CD4-positive, alpha-beta T cell treated with Interferon alpha-2 for 1 hour (primary cell): ENCODE results near the gene MFSD6.

Source experiments
- DNase-seq, 2 donors: peaks; one replicate each; pipeline ENCODE4 v3.0.0-alpha.2; 2020 to 2022

The MFSD6 gene

DNA sequence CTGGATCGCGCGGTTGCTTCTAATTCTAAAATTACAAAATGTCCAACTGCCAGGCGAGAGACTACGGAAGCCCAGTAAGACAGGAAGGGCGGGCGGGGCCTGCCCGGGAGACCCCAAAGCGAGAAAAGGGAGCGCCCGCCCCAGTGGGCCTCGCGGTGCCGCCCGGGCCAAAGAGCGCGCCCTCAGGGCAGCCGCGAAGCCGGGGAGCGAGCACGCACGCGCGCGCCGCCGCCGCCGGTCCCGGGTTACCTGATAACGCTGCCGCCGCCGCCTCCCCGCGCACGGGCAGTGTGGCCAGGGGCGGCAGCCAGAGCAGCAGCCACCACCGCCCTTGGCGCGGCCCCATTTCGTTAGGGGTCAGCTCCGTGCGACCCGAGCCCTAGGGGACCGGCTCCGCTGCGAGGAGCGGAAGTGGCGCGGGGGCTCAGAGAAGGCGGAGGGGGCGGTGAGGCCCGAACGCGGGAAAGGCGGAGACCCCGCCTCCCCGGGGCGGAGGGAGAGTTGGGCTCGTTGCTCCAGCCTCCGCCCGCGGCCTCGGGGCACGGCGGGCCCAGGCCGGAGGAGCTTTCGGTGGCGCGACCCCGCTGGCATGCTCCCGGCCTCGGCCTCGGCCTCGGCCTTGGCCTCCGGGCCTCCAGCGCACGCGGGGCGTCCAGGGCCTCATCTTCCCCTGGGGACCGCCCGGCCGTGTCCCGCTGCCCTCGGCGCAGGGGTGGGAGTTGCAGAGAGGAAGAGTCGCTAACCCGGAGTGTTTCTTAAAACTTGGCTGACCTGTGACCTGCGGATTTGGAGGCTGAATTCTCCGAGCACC lies 126.4 kb downstream of the MFSD6 start, which contains the start of gene NEMP2:
Gene NEMP2, minus strand, starts transcription at position 413 of the 811 bp plus-strand sequence. Its CDS starts 67 bp downstream, at position 346.
- DNase-seq = peak; percentile 81 to 84

DNA sequence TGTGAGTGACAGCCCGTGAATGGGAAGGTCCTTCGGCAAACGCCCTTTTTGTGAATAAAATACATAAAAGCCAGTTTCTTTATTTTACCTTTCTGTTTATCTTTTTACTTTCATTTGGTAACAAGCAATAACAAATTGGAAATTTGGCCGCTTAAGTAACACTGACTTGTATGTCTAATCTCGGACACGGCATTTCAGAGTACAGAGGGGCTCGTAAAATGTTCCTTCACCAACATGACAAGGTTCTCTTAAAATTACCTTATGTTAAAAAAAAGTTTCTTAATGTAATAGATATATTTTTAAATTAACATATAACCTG lies 126.9 kb downstream of the MFSD6 start:
- no peak for DNase-seq

DNA sequence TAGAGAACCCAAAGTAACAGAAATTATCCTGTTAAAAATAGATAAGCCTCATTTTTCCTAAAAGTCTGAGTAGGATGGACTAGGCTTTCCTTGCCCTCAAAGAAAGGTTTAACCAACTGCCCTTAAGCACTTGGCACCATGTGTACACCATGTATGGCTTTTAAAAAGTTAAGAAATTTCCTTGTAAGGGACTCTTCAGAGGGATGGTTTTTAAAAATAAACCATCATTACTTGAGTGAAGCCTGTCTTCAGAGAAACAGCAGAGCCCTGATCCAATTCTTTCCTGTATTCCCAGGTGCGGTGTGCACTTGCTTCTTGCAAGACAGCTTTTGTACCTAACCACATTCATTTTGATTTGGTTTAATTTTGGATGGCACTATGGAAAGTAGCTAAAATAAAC lies 127.4 kb downstream of the MFSD6 start:
- DNase-seq = no peak

DNA sequence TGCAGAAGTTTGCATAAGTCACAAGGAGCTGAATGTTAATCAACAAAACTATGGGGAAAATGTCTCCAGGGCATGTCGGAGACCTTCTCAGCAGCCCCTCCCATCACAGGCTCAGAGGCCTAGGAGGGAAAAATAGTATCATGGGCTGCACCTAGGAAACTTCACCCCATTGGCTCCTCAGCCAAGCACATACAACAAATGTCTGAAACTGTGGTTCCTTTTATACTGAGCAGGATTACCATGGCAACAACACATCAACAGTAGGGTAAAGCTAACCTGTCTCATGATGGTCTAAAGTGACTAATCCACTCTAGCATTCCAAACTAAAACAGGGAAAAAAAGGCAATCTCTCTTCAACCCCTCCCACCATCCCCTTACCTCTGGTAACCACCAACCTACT lies 129.6 kb downstream of the MFSD6 start:
- DNase-seq = no peak

DNA sequence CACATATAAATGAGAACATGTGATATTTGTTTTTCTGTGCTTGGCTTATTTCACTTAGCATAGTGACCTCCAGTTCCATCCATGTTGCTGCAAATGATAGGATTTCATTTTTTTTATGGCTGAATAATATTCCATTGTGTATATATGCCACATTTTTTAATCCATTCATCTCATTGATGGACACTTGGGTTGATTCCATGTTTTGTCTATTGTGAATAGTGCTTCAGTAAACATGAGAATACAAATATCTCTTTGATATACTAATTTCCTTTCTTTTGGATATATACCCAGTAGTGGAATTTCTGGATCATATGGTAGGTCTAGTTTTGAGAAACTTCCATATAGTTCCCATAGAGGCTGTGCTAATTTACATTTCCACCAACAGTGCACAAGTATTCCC lies 130.0 kb downstream of the MFSD6 start:
- DNase-seq = no peak

DNA sequence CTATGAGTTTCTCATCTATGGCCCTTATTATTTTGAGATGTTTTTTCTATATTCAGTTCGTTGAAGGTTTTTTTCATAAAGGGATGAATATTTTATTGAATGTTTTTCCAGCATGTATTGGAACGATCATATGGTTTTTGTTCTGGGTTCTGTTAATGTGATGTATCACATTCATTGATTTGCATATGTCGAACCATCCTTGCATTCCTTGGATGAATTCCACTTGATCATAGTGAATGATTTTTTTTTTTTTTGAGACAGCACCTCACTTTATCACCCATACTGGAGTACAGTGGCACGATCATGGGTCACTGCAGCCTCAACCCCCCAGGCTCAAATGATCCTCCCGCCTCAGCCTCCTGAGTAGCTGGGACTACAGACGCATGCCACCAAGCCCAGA lies 131.9 kb downstream of the MFSD6 start:
- DNase-seq = no peak

DNA sequence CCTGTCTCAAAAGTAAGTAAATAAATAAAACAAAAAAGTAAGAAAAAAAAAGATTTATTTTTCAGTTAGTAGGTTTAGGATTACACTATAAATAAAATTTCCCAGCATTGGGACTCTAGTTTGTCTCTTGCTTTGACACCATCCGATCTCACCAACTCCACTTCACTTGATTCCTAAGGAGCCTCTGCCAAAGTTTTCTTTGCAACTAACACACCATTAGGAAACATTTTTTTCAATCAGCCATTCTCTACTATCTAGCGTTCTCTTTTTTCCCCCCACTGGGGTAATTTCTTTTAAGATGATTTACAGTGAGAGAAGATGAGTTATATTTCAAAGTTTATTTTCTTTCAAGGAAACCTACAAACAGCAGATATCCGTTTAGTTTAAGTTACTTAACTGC lies 136.9 kb downstream of the MFSD6 start:
- DNase-seq = no peak

DNA sequence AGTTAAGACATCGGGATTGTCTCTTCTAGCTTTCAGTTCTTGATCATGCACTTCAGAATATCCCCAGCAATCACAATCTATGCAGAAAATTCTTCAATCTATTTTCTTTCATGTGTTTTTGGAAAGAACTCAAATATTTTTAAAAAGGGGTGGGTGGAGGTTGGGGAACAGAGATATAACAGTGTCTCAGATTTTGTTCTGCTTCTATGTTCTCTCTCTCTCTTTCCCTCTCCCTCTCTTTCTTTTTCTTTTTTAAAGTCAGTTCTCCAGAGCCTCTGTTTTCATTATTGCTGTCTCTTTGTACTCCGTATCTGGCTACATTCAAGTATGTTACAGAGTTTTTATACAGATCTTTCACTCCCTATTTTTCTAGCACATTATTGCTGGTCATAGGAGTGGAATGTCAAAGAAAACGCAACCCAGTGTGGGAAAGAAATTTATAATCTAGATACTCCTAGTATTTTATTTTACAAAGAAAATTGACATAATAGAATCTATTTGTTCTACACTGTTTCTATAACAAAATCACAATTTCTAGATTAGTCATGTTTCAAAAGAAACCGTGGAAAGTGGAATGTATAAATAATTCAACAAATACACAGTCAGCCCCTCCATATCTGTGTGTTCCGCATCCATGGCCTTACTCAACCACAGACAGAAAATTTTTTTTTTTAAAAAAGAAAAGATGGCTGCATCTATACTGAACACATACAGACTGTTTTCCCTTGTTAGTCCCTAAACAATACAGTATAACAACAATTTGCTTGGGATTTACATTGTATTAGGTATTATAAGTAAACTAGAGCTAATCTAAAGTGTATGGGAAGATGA lies 137.6 kb downstream of the MFSD6 start:
- no peak for DNase-seq

DNA sequence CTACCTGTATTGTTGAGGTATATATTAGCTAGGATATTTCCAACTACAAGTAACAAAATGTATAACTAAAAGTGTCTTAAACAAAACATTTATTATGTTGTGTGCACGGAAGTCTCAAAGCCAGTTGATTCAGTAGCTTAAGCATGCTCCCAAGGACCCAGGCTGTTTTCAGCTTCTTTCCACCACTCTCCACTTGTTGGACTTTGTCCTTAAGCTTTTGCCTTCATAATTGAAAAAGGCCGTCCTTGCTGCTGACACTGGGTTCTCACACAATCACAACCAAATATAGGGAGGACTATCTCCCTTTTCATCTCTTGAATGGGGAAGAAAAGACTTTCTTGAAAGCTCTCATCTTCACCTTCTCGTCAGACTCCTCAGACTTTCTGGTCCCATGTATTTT lies 138.6 kb downstream of the MFSD6 start:
- no peak for DNase-seq

DNA sequence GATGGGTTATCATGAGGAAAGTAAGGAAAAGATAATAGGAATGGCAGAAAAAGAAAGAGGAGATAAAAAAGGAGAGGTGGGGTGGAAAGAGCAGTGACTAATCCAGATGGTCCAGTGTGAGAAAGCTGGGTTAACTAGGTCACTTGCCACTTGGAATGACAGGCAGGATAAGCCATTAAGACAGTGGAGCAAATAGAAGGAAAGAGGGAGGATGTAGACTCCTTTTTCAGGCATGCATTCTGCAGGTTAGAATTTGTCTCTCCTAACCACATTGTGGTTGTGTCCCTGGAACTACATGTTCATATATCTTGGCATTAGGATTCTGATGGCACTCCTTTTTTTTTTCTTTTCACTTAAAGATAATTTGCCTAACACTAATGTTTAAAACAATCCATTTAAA lies 139.7 kb downstream of the MFSD6 start:
- DNase-seq = no peak

DNA sequence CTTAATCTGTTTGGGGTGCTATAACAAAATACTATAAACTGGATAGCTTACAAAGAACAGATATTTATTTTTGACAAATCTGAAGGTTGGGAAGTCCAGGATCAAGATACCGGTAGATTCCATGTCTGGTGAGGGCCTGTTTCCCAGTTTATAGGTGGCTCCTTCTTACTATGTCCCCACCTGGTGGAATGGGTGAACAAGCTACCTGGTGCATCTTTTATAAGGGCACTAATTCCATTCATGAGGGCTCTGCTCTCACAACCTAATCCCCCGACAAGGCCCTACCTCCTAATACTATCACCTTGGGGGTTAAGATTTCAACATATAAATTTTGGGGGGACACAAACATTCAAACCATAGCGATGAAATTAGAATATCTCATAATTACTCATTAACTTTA lies 142.0 kb downstream of the MFSD6 start:
- no peak for DNase-seq
